ENCODE results near the gene DGKD.
A peak's percentile ranks its signal among the peaks of the same experiment; 100 is the strongest.

DGKD gene

DNA sequence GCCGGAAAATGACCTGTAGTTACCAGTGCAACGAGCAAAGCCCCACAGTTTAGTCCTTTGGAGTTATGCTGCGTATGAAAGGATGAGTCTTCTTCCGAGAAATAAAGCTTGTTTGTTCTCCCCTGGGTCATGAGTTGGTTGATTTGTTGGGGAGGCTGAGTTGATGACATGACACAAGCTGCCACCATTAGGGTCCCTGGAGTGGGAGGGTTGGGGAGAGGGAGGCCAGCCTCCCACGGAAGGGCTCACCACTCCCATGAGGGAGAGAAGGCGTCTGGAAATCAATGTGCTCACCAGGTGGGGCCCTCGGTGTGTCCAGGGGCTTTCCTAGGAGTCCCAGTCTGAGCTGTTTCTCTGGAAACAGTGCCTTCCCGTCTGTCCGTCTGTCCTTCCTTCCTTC lies 7.4 kb upstream of the DGKD start:
- DNase-seq (no peak), ATAC-seq (replicated peaks) (no peak)
- Mint-ChIP-seq H3K36me3 (peaks cover 0 to under 1% of the 10 kb centered on the region in 2 donors), H3K27ac (no peak overlapping the region), H3K27me3 (no peaks in the 10 kb centered on the region), H3K4me3 (no peak overlapping the region), H3K4me1 (peaks cover 45 to 61% of the 10 kb centered on the region in 2 donors), H3K9me3 (no peaks in the 10 kb centered on the region)

DNA sequence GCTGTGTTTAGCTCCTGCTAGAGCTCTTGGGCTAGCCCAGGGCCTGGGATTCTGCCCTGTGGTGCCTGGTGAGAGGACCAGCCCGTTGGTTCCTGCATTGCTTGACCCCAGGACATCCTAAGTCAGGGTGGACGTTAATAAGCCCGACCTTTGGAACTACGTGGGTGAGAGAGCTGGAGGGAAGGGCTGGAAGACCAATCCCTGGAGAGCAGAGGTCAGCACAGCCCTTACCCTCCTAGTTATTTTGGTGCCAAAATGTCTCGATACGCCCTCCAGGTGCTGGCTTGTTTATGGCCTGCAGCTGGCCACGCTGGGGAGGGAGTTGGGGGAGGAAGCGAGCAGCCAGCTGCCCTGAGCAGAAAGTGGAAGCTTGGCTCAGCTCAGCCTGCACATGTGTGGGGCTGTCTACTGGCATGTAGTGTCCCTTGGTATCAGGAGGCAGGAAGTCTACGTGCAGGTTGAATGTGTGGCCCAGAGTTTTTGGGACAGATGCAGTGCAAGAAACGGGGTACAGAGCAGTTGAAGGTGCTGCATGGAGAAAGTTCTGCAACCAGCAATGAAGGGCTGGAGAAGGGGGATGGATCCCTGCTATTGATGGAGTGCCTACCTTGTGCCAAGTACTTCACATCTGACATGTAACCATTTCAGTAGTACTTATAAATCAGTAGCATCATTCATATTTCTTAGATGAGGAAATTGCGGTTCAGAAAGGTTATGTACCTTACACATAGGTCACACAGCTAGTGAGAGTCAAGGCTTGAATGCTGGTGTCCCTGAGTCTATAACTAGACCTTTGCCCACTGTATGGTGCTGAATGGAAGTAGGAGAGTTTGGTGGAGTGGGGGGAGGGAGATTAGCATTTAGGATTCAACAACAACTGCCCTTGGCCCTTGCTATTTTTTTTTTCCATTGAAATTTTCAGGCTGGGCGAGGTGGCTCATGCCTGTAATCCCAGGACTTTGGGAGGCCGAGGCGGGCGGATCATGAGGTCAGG lies 5.0 kb upstream of the DGKD start:
- H3K9me3 Mint-ChIP-seq: no peaks in the 10 kb centered on the region
- peaks cover 12 to 17% of the 10 kb centered on the region in 2 donors for H3K36me3 Mint-ChIP-seq
- peak overlapping the region; percentile 45 to 57 for H3K4me3 Mint-ChIP-seq
- H3K27ac Mint-ChIP-seq: peak overlapping the region; percentile 21
- DNase-seq (peak; percentile 30), ATAC-seq (replicated peaks) (peak; percentile 60 to 69)
- peaks cover 59 to 82% of the 10 kb centered on the region in 2 donors for H3K4me1 Mint-ChIP-seq
- H3K27me3 Mint-ChIP-seq: no peaks in the 10 kb centered on the region

DNA sequence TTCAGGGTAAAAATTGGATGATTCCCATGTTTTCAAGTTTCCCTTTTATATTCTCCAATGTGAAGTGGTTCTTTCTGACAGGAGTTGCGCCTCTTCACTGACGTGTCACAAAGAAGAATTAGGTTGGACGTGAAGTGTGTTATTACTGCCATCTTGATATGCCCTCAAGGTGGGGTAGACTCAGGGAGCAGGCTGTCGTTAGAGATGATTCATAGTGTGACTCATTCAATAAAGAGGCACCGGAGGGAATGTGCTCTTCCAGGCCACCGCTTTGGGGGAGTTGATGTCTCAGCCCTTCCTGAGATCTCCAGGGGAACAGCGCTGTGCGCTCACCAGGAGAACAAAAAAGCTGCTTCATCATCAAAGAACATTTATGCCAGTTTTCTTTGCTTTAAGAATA lies 3.6 kb upstream of the DGKD start:
- DNase-seq (no peak), ATAC-seq (replicated peaks) (no peak)
- Mint-ChIP-seq H3K4me3 (peak overlapping the region; percentile 7 to 22), H3K4me1 (peaks cover 61 to 82% of the 10 kb centered on the region in 2 donors), H3K9me3 (no peaks in the 10 kb centered on the region), H3K36me3 (peaks cover 13 to 24% of the 10 kb centered on the region in 2 donors), H3K27ac (peak overlapping the region; percentile 77), H3K27me3 (no peaks in the 10 kb centered on the region)

DNA sequence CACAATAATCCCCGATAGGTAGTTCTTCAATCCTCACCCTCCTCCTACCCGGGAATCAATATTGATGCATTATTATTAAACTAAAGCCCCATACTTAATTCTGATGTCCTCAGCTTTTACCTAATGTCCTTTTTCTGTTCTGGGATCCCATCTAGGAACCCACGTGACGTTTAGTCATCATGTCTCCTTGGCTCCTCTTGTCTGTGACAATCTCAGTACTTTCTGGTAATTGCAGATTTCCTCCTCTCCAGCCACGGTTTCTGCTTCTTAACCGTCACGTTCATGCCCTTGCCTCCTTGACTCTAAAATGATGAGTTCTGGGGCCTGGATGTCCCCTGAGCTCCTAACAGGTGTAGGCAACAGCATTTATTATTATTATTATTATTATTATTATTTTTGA lies 2.9 kb upstream of the DGKD start:
- Mint-ChIP-seq H3K27ac (peak overlapping the region; percentile 94), H3K4me3 (peak overlapping the region; percentile 11 to 65), H3K9me3 (no peaks in the 10 kb centered on the region), H3K4me1 (peaks cover 67 to 88% of the 10 kb centered on the region in 2 donors), H3K27me3 (no peaks in the 10 kb centered on the region), H3K36me3 (peaks cover 20 to 31% of the 10 kb centered on the region in 2 donors)
- DNase-seq (no peak), ATAC-seq (replicated peaks) (no peak)

DNA sequence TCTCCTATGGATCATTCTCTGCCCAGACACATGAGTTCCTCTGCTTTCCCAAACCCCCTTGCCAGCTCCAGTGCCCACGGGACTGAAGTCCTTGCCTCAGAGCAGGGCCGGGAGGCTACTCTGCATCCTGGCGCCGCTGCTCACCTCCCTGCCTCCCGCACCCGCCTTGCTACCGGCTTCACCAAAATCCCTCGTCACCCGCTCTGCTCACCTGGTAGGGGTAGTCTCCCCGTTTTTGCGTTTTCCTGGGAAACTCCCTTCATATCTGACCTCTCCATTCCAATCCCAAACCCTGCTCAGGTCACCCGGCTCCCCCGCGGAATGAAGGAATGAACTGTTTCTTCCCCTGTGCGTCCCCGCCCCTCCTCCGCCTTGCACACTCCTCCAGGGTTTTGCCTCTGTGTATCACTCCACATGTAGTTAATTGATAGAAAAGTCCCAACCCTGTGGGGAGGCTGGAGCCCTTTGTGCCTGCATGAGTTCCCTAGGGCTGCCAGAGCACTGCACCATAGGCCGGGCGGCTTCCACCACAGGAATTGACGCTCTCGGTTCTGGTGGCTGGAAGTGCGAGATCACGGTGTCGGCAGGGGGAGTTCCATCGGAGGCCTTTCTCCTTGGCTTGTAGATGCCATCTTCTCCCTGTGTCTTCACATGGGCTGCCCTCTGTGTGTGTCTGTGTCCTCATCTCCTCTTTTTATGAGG lies 2.0 kb upstream of the DGKD start:
- Mint-ChIP-seq H3K27me3 (no peaks in the 10 kb centered on the region), H3K27ac (peak overlapping the region; percentile 100), H3K4me1 (peaks cover 72 to 88% of the 10 kb centered on the region in 2 donors), H3K4me3 (peak overlapping the region; percentile 94 to 99), H3K9me3 (no peaks in the 10 kb centered on the region), H3K36me3 (peaks cover 20 to 39% of the 10 kb centered on the region in 2 donors)
- ATAC-seq (replicated peaks): no peak
- DNase-seq: no peak

DNA sequence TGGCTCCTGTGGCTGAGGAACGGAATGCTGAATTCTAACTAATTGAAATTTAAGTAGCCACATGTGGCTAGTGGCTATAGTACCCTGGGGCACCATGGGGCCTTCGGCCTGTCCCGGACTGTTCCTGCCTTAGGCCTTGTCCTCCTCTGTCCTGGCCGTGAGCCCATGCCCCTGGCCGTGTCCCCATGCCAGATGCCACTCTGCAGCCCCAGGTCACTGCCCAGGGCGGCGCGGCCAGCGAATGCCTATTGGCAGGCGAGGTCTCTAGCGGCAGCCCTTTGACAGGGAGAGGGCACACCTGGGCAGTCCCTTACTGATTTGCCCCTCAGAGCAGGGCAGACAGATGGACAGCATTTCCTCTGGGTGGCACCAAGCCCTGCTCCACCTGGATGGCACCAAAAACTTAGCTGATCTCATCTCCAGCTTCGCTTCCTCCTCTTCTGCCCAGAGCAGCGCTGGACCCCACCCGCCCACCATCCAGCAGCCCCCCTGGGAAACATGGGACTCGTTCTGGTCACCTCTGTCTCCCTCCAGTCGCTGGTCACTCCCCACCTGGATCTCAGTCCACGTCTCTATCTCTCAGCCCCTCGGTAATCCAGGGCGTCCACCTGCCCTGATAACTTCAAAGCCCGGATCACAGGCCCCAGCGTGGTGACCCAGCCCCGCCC lies 1.1 kb upstream of the DGKD start:
- Mint-ChIP-seq H3K9me3 (no peaks in the 10 kb centered on the region), H3K4me3 (peak overlapping the region; percentile 94 to 99), H3K27me3 (no peaks in the 10 kb centered on the region), H3K27ac (peak overlapping the region; percentile 100), H3K36me3 (peaks cover 20 to 39% of the 10 kb centered on the region in 2 donors), H3K4me1 (peaks cover 71 to 88% of the 10 kb centered on the region in 2 donors)
- DNase-seq (no peak), ATAC-seq (replicated peaks) (peak; percentile 27 to 28)

DNA sequence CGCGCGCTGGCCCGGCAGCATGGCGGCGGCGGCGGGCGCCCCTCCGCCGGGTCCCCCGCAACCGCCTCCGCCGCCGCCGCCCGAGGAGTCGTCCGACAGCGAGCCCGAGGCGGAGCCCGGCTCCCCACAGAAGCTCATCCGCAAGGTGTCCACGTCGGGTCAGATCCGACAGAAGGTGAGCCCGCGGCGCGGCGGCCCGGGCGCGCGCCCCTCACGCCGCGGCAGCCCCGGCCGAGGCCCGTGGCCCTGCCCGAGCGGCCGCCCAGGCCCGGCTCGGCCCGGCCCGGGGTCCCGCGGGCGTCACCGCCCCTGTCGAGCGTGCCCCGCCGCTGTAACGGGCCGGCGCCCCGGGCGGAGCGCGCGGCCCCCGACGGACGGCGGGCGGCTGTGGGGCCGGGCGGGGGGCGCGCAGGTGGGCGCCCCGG lies 218 bp downstream of the DGKD start:
- ATAC-seq (replicated peaks) (peak; percentile 16 to 19), DNase-seq (no peak)
- Mint-ChIP-seq H3K27ac (no peak overlapping the region), H3K9me3 (no peaks in the 10 kb centered on the region), H3K36me3 (peaks cover 24 to 52% of the 10 kb centered on the region in 2 donors), H3K27me3 (no peaks in the 10 kb centered on the region), H3K4me1 (peaks cover 67 to 88% of the 10 kb centered on the region in 2 donors), H3K4me3 (peak overlapping the region; percentile 60 to 64)

DNA sequence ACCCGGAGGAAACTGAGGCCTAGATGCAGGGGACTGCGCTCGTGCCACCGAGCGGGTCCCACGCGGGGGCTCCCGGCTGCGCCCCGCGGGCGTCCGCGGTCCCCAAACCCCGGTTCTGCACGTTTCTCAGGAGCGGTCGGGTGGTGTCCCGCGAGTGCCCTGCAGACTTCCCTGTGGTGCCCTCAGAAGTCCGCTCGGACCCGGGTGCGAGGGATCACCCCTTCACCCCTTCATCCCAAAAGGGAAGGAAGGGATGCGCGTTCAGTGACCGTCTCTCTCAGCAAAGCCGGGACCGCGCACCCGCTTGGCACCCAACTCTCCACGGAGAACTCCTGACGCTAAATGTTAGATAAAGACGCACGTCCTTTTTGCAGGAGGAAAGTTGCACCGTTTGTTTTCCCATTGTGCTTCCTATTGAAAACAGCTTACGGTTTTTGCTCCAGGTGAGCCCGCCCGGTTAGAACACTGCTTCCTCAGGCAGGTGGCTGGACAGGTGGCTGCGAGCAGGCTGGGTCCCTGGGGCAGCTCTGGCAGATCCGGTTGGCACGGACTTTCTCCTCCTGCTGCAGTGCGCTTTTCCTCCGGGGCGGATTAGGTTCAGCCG lies 779 bp downstream of the DGKD start:
- DNase-seq (no peak), ATAC-seq (replicated peaks) (no peak)
- Mint-ChIP-seq H3K4me1 (peaks cover 70 to 88% of the 10 kb centered on the region in 2 donors), H3K27me3 (no peaks in the 10 kb centered on the region), H3K4me3 (peak overlapping the region; percentile 88 to 90), H3K9me3 (no peaks in the 10 kb centered on the region), H3K36me3 (peaks cover 27 to 57% of the 10 kb centered on the region in 2 donors), H3K27ac (peak overlapping the region; percentile 85)

DNA sequence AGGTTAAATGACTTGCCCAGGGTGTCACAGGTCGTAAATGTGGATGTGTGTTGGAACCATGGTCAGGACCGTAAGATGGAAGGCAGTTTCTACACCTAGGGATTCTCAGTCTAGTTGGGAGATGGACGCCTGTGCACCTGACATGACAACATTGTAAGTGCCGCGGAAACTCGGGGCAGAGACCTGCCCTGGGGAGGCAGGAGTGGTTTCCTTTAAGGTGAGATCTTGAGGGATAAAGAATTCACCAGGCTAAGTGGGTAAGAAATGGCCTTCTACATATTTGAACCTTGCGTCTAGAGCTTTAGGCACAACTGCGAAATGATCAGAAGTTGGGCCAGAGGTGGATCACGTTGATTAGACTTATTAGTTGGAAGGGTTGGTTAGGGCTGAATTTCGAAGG lies 1.6 kb downstream of the DGKD start:
- Mint-ChIP-seq H3K4me1 (peaks cover 66 to 87% of the 10 kb centered on the region in 2 donors), H3K36me3 (peaks cover 32 to 63% of the 10 kb centered on the region in 2 donors), H3K9me3 (no peaks in the 10 kb centered on the region), H3K4me3 (peak overlapping the region; percentile 88 to 90), H3K27ac (peak overlapping the region; percentile 85), H3K27me3 (no peaks in the 10 kb centered on the region)
- ATAC-seq (replicated peaks): no peak
- DNase-seq: no peak

DNA sequence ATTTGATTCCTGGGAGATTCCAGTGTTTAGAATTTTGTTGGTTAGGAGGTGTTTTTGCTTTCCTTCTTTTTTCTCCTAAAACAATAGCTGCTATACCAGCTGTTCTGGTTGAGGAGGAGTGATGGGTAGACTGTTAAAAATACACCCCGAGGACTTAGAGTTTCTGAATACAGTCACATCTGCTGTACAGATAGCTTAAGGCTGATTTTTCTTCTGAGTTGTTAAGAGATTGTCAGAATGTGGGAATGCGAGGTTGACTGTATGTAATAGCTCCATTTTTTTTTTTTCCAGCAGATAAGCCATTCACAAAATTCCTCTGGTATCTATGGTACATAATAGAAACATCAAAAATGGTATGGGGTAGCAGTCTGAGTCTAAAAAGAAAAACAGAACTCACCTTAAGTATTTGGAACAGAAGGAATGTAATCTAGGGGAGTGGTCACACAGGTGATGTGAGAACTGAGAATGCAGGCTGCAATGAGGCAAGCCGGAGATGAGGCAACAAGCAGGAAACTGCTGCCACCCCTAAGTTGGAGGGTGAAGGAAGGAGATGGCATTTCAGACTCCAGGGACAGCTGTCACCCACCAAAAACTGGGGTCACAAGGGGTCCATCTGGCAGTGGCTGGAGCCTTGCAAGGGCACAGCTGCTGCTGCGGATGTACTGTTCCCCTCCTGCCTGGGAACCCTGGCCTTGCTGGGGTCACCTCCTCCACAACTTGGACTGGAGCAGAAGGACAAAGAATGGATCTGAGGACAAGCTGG lies 2.4 kb downstream of the DGKD start:
- ATAC-seq (replicated peaks): no peak
- peaks cover 38 to 69% of the 10 kb centered on the region in 2 donors for H3K36me3 Mint-ChIP-seq

DNA sequence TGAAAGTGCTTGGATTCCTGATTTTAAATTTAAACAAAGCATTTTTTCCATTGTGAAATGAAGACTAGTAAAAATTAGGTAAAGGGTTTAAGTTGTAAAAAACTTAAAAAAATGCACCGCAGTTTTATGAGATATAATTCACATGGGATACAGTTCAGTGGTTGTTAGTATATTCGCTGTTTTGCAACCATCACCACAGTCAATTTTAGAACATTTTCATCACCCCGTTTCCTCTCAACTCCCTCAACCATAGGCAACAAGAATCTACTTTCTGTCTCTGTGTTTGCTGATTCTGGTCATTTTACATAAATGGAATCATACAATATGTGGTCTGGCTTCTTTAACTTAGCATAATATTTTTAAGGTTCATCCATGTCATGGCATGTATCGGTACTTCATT lies 4.0 kb downstream of the DGKD start:
- no peak for ATAC-seq (replicated peaks)

More for the DNA sequence above, 2.4 kb downstream of the DGKD start:
- Mint-ChIP-seq H3K27me3 (no peaks in the 10 kb centered on the region), H3K4me3 (peak overlapping the region; percentile 88 to 90), H3K9me3 (no peaks in the 10 kb centered on the region), H3K27ac (peak overlapping the region; percentile 85), H3K4me1 (peaks cover 65 to 88% of the 10 kb centered on the region in 2 donors)
- DNase-seq: no peak

DNA sequence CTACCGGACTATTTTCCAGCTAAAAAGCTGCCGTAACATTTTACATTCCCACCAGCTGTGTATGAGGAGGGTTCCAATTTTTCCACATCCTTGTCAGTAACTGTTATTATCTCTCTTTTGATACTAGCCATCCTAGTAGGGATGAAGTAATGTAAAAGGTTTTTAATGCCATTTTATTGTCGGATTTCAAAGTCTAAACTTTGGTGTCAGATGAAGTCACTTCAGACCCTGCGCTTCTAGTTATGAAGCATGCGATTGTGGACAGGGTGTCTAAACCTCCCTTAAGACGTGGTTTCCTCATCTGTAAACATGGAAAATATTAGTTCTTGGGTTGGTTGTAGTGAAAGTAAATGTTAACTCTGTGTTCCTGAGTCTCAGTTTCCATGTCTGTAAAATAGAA lies 4.7 kb downstream of the DGKD start:
- DNase-seq (no peak), ATAC-seq (replicated peaks) (no peak)
- Mint-ChIP-seq H3K9me3 (peaks cover 3 to 7% of the 10 kb centered on the region in 2 donors), H3K4me1 (peaks cover 55 to 80% of the 10 kb centered on the region in 2 donors), H3K36me3 (peaks cover 38 to 73% of the 10 kb centered on the region in 2 donors), H3K4me3 (peak overlapping the region; percentile 63), H3K27ac (peak overlapping the region; percentile 56), H3K27me3 (no peaks in the 10 kb centered on the region)

More for the DNA sequence above, 4.0 kb downstream of the DGKD start:
- Mint-ChIP-seq H3K27me3 (no peaks in the 10 kb centered on the region), H3K4me1 (peaks cover 58 to 81% of the 10 kb centered on the region in 2 donors), H3K4me3 (peak overlapping the region; percentile 63), H3K9me3 (peaks cover 1 to 4% of the 10 kb centered on the region in 2 donors), H3K36me3 (peaks cover 37 to 72% of the 10 kb centered on the region in 2 donors), H3K27ac (peak overlapping the region; percentile 56)
- DNase-seq: no peak

DNA sequence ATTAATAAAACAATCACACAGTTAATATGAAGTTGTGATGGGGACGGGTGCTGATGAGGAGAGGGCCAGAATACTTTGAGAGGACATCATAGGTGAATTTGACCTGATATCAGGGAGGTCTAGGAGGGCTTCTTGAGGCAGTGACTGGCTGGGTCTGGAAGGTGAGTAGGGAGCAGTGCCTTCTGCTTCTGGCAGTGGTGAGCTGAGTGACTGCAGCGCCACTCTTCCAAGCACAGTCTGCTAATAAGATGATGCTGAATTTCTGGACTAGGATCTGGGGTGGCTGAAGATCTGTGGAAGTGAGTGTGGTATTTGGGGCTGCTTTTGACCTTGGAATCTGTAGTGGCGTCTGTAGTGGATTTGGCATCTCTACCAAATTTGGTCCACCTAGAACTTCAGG lies 5.5 kb downstream of the DGKD start:
- peaks cover 45 to 80% of the 10 kb centered on the region in 2 donors for H3K36me3 Mint-ChIP-seq
- no peak for ATAC-seq (replicated peaks)
- H3K27ac Mint-ChIP-seq: no peak overlapping the region
- H3K4me1 Mint-ChIP-seq: peaks cover 56 to 86% of the 10 kb centered on the region in 2 donors
- peaks cover 7 to 11% of the 10 kb centered on the region in 2 donors for H3K9me3 Mint-ChIP-seq
- peak overlapping the region in 1 of 2 donors; percentile 0 for H3K4me3 Mint-ChIP-seq
- DNase-seq: no peak
- H3K27me3 Mint-ChIP-seq: no peaks in the 10 kb centered on the region

All from stimulated activated naive B cell treated with anti-CD40 and anti-IgM and Interleukin-4, amounts not matched to agents 10 μg/mL and 1 μg/mL and 100 μg/mL, for 72 hours (primary cell).